CD4-positive, alpha-beta T cell treated with Interleukin-6 at 100 ng/mL for 8 hours (primary cell): ENCODE data around the gene PRKAG3.

Experiments used
- DNase-seq: peaks from one replicate; pipeline ENCODE4 v3.0.0-alpha.2; 2020; ENCODE audit warnings: mixed read lengths, low spot score

Gene PRKAG3

GRCh38 chr2:218814540-218815243, 16.9 kb downstream of the PRKAG3 start:
- no peak for DNase-seq

GRCh38 chr2:218813771-218814460, 17.7 kb downstream of the PRKAG3 start:
- no peak for DNase-seq

GRCh38 chr2:218812861-218813260, 18.7 kb downstream of the PRKAG3 start:
- no peak for DNase-seq

GRCh38 chr2:218812096-218812815, 19.3 kb downstream of the PRKAG3 start:
- DNase-seq: no peak

- no peak for DNase-seq
Observed at GRCh38 chr2:218811382-218811781, 20.2 kb downstream of the PRKAG3 start.

GRCh38 chr2:218810256-218810655, 21.3 kb downstream of the PRKAG3 start:
- no peak for DNase-seq

- no peak for DNase-seq
Observed at GRCh38 chr2:218809515-218809914, 22.1 kb downstream of the PRKAG3 start.

GRCh38 chr2:218807626-218808025, 24.0 kb downstream of the PRKAG3 start:
- DNase-seq: no peak

- DNase-seq: no peak
Observed at GRCh38 chr2:218806346-218806978, 25.1 kb downstream of the PRKAG3 start.

- no peak for DNase-seq
Observed at GRCh38 chr2:218805627-218806026, 26.0 kb downstream of the PRKAG3 start.

- DNase-seq: no peak
Observed at GRCh38 chr2:218804817-218805216, 26.8 kb downstream of the PRKAG3 start.

GRCh38 chr2:218802386-218802994, 29.1 kb downstream of the PRKAG3 start:
- DNase-seq: no peak

- no peak for DNase-seq
Observed at GRCh38 chr2:218799990-218800389, 31.6 kb downstream of the PRKAG3 start.

- DNase-seq: no peak
Observed at GRCh38 chr2:218798767-218799504, 32.7 kb downstream of the PRKAG3 start.

- no peak for DNase-seq
Observed at GRCh38 chr2:218796691-218797090, 34.9 kb downstream of the PRKAG3 start.

GRCh38 chr2:218792433-218792832, 39.2 kb downstream of the PRKAG3 start:
- no peak for DNase-seq

- no peak for DNase-seq
Observed at GRCh38 chr2:218788529-218789255, 42.9 kb downstream of the PRKAG3 start.

GRCh38 chr2:218786133-218786532, 45.5 kb downstream of the PRKAG3 start:
- no peak for DNase-seq

GRCh38 chr2:218785103-218785502, 46.5 kb downstream of the PRKAG3 start:
- DNase-seq: no peak

GRCh38 chr2:218783688-218784087, 47.9 kb downstream of the PRKAG3 start:
- DNase-seq: no peak

- no peak for DNase-seq
Observed at GRCh38 chr2:218782528-218782844, 49.1 kb downstream of the PRKAG3 start.
